Measurements from ENCODE around the gene EIF4A3.

The EIF4A3 gene

DNA sequence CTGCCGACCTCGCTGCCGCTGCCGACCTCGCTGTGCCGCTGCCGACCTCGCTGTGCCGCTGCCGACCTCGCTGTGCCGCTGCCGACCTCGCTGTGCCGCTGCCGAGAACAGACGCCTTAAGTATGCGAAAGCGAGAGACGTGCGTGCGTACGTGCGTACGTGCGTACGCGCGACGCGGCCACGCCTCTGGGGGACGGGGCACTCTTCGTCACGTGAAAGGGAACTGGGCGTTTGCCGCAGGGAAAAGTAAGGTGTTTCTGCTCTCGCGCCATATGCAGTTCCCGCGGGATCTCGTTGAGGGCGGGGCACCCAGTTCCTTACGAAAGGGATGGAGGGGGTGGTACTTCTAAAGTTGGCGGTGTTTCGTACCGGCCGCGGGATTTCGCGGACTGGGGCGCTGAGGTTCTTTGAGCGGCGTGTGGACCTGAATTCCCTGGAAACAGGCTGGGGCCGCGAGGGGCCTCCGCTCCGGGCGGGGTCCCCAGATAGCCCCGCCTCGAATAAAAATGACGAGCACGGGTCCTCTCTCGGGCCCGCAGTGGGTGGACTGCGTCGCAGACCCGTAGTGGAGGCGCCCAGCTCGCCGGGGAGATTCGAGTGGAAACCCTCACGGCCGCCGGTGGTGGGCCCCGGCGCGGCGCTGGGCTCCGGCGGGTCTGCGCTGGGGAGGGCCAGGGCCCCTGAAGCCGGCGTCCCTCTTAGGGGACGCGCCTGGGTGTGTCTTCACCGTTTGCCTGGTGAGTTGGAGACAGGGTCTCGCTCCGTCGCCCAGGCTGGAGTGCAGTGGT lies at the start of gene EIF4A3:
TSS of gene EIF4A3 (minus strand) at position 94 of the 788 bp plus-strand sequence. CDS start 167 bp downstream, outside the sequence.
- DNase-seq: peak; percentile 98

DNA sequence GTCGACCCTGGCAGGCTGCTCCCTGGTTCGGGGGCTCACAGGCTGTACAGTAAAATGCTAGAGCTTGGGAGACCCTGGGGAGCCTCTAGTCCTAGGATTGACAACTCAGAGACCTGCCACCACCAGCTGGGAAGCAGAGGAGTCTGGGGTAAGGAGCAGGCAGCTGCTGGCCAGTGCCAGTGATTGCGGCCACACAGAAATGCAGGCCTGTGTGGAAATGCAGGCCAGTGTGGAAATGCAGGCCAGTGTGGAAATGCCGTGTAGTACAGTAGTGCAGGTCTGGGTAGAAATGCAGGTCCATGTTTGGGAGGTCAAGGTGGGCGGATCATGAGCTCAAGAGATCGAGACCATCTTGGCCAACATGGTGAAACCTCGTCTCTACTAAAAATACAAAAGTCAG lies 49.7 kb upstream of the EIF4A3 start:
- DNase-seq: no peak

DNA sequence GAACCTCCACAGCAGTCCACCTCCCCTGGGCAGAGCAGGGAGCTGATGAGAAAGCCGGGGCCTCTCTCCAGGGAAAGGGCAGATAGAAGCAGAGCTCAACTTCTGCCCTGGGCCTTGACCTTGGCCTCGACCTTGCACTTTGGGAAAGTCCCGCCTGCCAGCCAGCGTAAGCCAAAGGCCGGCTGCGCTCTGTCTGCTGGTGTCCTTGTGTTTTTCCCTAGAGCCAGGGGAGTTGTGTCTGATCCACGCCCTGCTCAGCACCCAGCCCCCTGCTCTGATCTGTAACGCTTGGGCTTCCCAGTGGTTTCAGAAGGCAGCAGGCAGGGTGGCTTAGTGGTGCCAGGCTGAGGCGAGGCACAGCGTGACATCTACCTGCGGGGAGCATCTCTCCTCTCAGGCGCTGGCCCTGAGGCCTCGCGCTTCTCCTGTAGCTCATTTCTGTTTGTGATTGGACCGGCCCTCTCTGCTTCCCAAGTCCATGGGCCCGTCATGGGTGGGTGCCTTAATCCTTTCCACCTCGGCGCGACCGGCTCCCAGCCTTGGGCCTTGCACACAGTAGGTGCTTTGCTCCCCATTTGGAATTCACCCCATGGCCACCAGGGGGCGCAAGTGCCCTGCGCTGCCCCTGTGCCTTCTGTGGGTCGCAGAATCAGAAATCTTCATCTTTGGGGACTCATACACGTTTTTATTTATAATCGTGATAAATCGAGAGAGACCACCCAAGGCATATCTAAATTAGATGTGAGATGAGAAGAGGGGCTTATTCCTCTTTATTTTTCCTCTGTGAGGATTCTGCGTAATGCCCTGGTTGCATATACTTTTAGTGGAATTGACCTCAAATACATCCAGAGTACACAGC lies 49.0 kb upstream of the EIF4A3 start:
- DNase-seq: peak; percentile 49

DNA sequence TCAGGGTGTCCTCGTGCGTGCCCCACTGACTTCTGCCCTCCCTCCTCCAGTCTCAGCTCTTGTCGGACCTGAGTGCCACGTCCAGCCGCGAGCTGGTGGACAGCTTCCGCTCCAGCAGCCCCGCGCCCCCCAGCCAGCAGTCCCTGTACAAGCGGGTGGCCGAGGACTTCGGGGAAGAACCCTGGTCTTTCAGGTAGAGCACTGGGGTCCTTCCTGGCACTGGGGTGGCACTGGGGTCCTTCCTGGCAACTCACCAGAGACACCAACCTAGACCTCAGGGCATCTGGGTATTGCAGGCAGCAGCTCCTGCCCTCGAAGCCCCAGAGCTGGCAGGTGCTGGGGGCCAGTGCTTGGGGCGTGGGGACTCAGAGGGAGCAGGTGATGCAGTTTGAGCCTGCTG lies 48.2 kb upstream of the EIF4A3 start:
- DNase-seq: no peak

DNA sequence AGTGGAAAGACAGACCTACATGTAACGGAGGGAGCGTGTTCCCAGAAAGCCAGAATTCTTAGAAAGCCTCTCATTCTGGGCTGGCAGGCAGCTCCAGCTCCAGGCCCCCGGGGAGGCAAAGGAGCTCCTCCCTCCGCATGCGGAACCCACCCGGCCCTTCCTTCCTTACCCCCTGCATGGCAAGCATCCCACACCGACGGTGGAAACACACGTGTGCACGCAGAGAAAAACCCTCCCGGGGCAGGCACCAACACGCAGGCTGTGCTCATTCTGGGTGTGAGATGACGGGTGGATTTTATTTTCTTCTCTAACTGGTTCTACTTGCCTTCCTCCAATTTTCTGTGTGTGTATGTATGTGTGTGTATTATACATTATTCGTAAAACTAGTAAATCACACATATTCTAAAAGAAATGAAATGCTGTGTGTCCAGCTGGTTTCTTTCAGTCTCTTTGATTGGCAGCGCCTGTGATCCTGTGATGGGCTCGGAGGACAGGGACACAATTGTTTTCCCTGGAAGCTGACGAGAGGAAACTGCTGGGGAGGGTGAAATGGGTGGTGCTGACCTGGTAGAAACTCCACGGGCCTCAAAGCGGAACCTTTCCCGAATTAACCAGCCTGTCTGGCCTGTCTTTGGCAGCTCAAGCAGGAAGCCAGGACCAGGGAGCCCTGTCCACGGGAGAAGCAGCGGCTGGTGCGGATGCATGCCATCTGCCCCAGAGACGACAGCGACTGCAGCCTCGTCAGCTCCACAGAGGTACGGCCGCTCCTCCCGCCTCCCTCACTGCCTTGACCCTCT lies 45.1 kb upstream of the EIF4A3 start:
- DNase-seq: no peak

DNA sequence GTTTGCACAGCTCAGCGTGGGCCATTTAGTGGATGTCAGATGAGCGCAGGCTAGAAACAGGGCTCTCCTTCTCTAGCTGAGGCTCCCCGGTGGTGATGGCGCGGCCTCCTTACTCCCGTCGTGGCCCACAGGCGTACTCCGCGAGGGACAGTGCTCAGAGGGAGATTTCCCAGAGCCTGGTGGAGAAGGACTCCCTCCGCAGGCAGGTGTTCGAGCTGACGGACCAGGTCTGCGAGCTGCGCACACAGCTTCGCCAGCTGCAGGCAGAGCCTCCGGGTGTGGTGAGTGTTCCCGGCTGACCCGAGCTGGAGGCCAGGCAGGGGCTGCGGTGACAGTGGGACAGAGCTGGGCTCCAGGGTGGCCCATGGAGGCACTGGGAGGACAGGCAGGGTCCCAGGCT lies 44.3 kb upstream of the EIF4A3 start:
- no peak for DNase-seq

DNA sequence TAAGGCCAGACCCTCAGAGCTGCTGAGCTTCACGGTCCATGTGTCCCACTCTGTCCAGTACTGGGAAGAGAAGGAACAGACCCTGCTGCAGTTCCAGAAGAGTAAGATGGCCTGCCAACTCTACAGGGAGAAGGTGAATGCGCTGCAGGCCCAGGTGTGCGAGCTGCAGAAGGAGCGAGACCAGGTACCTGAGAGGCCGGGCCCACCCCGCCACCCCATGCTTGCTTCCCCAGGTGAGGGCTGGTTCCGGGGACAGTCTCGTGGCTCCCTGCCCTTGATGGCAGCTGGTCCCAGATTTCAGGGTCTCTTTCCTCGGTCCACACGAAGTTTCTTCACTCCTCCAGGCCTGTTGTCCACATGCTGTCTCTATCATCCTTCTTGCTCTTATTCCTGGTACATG lies 43.8 kb upstream of the EIF4A3 start:
- no peak for DNase-seq

DNA sequence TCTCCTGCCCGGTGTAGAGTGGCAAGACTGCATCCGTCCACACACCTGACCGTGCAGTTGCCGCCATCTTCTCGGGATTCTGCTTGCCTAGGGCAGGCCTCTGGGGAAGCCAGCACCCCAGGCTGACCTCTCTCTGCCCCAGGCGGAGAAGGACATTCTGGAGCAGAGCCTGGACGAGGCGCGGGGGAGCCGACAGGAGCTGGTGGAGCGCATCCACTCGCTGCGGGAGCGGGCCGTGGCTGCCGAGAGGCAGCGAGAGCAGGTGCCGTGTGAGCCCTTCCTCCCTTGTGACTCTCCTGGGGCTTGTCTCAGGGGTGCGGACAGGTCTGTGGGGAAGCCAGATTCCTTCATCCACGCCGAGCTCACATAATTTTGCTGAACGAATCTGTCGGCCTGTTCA lies 42.7 kb upstream of the EIF4A3 start:
- DNase-seq: no peak

DNA sequence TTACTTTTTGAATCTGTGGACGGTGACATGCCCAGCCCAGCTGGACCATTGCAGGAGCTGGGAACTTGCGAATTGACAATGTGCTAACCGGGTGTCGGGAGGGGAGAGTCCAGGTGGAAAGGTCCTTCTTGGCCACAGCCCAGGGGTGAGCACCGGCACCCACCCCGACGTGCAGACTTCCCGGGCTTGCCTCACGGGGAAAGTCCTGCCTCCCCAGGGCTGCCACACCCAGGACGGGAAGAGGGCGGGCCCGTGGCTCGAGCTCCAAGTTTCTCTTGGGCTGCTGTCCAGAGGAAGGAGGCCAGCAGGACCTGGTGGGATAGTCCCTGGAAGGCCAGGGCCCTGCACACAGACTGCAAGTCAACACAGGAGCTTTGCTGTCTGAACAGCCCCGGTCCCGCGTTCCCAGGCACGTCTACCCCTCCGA lies 40.6 kb upstream of the EIF4A3 start:
- no peak for DNase-seq

DNA sequence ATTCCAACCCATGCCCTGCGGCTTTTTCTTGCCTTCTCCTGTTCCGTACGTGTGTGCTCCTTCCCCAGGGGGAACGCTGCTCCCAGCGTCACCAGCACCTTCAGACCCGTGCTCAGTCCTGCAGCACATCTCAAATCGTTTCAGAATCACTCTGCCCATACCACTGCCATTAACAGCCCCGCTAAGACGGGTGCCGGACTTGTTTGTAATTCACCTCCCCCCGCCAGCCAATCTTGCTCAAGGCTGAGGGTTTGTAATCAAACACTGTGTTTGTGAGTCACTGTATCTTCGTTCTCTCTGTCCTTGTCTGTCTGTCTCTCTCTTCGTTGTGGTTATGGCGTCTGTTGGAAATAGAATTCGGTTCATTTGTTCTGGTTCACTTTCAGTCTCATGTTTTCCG lies 40.2 kb upstream of the EIF4A3 start:
- DNase-seq: no peak

DNA sequence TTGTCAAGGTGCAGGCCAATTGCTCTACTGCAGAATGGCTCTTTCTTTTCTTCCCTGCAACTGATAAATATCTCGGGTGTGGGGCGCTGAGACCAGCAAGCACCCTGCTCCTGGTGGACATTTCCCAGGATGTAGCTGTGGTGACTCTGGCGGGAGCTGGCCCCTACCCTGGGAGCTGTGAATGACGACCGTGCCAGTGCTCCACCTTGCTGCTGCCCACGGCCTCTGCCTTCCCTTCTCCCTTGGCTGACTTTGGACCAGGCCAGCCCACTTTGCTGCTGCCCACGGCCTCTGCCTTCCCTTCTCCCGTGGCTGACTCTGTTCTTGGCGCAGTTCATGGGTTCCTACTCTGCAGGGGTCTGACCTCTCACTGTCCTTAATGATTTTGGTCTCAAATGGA lies 39.0 kb upstream of the EIF4A3 start:
- no peak for DNase-seq

DNA sequence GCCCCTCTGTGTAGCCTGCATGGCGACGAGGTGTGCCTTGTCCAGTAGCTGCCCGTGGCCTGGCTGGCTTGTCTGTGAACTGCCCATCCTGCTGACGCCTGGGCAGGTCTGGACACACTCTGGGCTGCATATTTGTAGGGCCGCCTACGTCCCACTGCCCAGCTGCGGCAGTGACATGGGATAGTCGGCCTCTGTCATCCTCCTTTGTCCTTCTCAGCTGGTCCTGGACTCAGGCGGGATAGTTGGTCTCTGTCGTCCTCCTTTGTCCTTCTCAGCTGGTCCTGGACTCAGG lies 37.4 kb upstream of the EIF4A3 start:
- no peak for DNase-seq

DNA sequence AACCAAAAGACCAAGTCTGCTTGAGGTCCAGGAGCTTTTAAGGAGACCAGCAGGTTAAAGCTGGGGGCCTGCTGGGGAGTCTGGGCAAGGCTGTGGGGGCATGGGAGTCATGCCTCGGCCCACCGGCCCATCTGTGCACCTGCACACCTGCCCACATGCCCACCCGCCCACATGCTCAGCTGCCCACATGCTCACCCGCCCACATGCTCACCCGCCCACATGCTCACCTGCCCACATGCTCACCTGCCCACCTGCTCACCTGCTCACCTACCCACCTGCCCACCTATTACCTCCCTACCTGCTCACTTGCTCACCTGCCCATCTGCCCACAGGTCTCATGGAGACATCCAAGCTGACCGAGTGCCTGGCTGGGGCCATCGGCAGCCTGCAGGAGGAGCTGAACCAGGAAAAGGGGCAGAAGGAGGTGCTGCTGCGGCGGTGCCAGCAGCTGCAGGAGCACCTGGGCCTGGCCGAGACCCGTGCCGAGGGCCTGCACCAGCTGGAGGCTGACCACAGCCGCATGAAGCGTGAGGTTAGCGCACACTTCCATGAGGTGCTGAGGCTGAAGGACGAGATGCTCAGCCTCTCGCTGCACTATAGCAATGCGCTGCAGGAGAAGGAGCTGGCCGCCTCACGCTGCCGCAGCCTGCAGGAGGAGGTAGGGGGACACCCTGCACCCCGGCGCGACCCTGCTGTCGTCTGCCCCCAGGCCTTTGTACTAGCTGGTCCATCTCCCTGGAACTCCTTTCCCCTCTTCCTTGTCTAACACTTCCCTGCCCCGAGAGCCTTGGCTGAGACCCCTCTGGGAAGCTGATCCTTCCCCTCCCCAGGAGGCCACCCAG lies 36.9 kb upstream of the EIF4A3 start:
- no peak for DNase-seq

DNA sequence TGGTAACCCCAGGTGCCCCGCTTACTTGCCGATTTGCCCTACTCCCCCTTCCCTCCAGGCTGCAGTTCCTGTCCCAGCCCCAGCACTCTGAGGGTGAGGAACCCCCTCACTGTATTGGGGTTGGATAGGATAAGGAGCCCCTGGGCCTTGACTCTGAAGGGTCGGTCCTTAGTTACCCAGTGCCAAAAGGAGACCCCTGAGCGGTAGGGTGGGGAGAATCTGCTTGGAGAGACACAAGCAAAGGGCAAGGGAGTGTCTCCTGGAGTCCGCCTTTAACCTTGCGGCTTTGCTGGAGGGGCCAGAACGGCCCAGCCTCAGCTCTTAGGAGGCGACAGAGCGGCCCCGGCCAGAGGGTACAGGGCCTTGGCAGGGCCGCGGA lies 35.9 kb upstream of the EIF4A3 start:
- no peak for DNase-seq

DNA sequence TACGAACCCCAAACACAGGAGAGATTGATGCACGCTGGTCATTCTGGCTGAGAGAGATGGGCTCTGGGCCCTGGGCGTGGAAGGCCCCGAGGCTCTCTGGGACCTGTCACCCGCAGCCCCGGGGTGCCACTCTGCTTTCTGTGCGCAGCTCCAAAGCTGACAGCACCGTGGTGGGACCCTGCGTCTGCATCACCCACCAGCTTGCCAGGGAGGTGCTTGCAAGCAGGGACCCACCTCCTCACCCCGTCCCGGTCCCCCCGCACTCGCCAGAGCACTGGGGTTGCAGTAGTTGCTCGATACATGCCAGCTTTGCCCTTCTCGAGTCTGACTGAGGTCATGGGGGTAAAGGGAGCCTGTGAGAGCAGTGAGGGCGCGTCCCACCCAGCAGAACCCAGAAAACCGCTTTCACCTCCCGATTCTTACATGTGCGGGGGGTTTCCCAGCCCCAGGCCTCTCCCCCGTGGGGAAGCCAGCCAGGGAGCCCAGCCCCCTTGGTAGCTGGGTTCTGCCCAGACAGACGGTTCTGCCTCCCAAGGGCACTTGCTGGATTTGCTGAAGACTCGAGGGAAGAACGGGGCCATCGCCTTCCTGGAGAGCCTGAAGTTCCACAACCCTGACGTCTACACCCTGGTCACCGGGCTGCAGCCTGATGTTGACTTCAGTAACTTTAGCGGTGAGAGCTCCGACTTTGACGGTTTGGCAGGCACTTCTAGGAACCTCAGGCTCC lies 35.4 kb upstream of the EIF4A3 start:
- DNase-seq: no peak

DNA sequence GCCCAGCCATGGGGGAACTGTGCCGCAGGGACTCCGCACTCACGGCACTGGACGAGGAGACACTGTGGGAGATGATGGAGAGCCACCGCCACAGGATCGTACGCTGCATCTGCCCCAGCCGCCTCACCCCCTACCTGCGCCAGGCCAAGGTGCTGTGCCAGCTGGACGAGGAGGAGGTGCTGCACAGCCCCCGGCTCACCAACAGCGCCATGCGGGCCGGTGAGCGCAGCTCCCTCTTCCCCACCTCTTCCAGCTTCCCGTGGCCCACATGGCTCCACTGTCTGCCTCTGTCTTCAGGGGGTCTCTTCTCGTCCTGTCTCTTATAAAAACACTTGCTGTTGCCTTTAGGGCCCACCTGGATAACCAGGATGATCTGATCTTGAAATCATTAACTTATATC lies 34.5 kb upstream of the EIF4A3 start:
- DNase-seq: no peak

DNA sequence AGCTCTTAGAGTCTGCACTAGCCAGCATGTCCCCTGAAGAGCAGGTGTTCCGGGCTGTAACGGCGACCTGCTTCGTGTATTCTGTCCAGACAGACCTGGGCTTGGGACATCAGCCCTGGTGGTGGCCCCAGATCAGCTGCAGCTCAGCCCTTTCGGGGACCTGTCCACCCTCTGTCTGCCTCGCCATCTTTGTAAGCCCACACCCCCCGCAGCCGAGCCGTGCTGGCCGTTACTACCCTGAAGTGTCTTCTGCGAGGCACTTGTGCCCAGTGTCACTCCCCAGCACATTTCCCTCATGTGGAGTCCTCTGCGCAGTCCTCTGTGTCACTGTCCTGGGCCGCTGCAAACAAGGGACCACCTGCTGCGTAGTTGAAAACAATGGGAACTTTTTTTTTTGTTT lies 33.3 kb upstream of the EIF4A3 start:
- DNase-seq: no peak

DNA sequence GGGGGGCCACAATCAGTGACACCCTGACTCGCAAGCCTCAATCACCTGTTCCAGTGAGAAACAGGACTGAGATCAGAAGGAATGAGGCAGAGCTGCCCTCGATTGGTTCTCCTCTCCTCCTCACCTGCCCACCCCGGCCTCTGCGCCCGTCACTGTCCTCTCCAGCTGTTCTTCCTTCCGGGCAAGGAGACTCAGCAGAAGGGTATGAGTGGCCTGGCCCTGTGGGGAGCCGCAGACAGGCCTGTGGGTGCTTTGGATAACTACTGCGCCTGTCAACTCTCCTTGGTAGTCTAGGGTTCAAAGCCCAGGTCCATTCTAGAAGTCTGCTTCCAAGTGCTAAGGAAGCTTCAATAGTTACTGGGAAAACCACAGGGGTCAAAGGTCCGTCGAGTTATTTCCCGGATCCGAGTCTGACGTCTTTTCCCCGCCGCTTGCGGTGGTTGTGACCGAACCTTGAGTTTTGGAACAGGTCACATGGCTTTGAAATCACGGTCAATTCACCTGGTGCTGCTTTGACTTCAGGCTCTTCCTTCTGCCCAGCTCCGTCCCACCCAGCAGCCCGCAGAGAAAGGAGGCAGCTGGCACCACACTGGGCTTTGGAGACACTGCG lies 31.2 kb upstream of the EIF4A3 start:
- DNase-seq: no peak

DNA sequence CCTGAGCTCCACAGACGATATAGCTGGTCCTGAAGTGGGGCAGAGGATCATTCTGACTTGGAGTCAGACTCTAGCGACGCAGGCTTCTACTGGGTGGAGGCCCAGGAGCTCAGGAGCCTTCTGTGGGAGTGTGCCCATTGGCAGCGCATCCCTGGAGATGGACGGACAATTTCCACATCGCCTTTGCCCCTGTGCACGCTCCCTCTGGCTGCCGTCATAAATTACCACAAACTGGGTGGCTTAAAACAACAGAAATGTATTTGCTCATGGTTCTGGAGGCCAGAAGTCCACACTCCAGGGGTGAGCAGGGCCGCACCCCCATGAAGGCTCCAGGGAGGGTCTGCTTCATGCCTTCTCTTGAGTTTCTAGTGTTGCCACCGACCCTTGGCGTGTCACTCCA lies 29.8 kb upstream of the EIF4A3 start:
- DNase-seq: no peak

DNA sequence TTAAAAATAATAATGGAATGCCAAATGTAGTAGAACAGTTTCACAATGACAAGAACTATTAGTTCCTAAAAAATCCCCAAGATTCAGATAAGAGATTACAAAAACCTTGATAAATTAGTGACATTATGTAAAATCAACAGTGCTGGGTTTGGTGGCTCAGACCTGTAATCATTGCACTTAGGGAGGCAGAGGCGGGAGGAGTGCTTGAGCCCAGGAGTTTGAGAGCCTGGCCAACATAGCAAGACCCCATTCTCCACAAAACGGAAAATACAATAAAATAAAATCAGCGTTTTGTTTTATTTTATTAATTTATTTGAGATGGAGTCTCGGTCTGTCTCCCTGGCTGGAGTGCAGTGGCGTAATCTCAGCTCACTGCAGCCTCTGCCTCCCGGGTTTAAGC lies 27.0 kb upstream of the EIF4A3 start:
- DNase-seq: no peak

DNA sequence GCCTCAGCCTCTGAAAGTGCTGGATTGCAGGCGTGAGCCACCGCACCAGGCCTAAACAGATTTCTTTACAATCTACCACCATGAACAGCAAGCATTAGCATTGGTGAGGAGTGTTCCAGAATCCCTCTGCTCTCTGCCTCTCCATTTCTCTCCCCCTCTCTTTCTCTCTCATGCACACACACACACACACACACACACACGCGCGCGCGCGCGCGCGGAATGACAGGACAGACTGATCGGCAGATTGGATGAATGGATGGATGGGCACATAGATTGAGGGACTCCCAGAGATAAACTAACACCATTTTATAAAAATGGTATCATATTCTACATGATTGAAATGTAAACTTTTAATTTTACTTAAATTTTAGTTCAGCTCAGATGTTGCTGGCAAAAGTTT lies 26.2 kb upstream of the EIF4A3 start:
- no peak for DNase-seq

DNA sequence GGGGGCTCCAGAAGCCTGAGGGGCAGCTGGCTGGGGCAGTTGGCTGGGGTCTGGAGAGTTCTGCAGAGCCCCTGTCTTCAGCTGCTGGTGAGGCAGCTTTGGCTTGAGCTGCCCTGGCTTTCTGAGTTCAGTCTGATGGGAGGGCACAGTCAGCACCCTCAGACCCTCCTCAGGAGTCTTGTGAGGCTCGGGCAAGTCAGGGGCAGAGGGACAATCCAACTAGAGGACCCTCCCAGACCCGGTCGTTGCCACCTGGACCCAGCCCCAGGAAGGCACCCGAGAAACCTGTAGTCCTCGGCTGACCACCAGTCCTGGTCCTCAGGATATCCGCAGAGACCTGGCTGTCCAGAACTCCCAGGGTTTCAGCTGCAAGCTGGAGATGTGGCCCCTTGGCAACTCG lies 24.8 kb upstream of the EIF4A3 start:
- DNase-seq: no peak
